ENCODE measurements around the gene PRDM10.
A peak's percentile ranks its signal among the peaks of the same experiment; 100 is the strongest.
"Not testable (repeated sequence)": the region's sequence is repeated elsewhere in the genome, so short reads cannot be mapped to it uniquely, and the experiment has no call there.

Gene PRDM10

GRCh38 chr11:130002352-130002845, at the start of gene PRDM10:
Gene PRDM10 (minus strand): TSS chr11:130002835. CDS start chr11:129960964, 41,871 bp downstream.
- peak; percentile 95 for DNase-seq

- no peak for DNase-seq
These were observed 48.4 kb upstream of the PRDM10 start for GRCh38 chr11:130051082-130051481.

GRCh38 chr11:130050257-130050656, 47.6 kb upstream of the PRDM10 start:
- DNase-seq, result no peak

- no peak for DNase-seq
These were observed 46.7 kb upstream of the PRDM10 start for GRCh38 chr11:130049328-130049771.

- DNase-seq, result no peak
These were observed 44.5 kb upstream of the PRDM10 start for GRCh38 chr11:130047141-130047540.

GRCh38 chr11:130043575-130043974, 40.9 kb upstream of the PRDM10 start:
- no peak for DNase-seq

- no peak for DNase-seq
These were observed 39.5 kb upstream of the PRDM10 start for GRCh38 chr11:130042093-130042591.

GRCh38 chr11:130040281-130040940, 37.8 kb upstream of the PRDM10 start:
- DNase-seq, result no peak

- DNase-seq, result no peak
These were observed 35.4 kb upstream of the PRDM10 start for GRCh38 chr11:130037881-130038585.

GRCh38 chr11:130037058-130037457, 34.4 kb upstream of the PRDM10 start:
- no peak for DNase-seq

GRCh38 chr11:130034236-130034635, 31.6 kb upstream of the PRDM10 start:
- no peak for DNase-seq

GRCh38 chr11:130032931-130033330, 30.3 kb upstream of the PRDM10 start:
- DNase-seq, result no peak

GRCh38 chr11:130031945-130032344, 29.3 kb upstream of the PRDM10 start:
- DNase-seq, result no peak

GRCh38 chr11:130031056-130031455, 28.4 kb upstream of the PRDM10 start:
- DNase-seq, result no peak

- no peak for DNase-seq
These were observed 26.5 kb upstream of the PRDM10 start for GRCh38 chr11:130029137-130029536.

- DNase-seq, result no peak
These were observed 22.7 kb upstream of the PRDM10 start for GRCh38 chr11:130025371-130025770.

GRCh38 chr11:130024361-130024760, 21.7 kb upstream of the PRDM10 start:
- no peak for DNase-seq

- DNase-seq, result no peak
These were observed 20.6 kb upstream of the PRDM10 start for GRCh38 chr11:130023204-130023603.

- no peak for DNase-seq
These were observed 20.2 kb upstream of the PRDM10 start for GRCh38 chr11:130022799-130023198.

GRCh38 chr11:130021606-130022005, 19.0 kb upstream of the PRDM10 start:
- not testable (repeated sequence) for DNase-seq

GRCh38 chr11:130020323-130020722, 17.7 kb upstream of the PRDM10 start:
- no peak for DNase-seq

GRCh38 chr11:130015846-130016245, 13.2 kb upstream of the PRDM10 start:
- DNase-seq, result not testable (repeated sequence)

- DNase-seq, result no peak
These were observed 5.7 kb upstream of the PRDM10 start for GRCh38 chr11:130008326-130008725.

GRCh38 chr11:130006929-130007328, 4.3 kb upstream of the PRDM10 start:
- no peak for DNase-seq
